CD4-positive, alpha-beta memory T cell (primary cell): ENCODE measurements around the gene DUSP8. TPM values are rescaled to one million over a fixed set of nuclear protein-coding genes. Genes with fewer than 3 reads are reported as not detected.

Source experiments
- CTCF ChIA-PET: fragments of 350-600 bp; sonication (Branson Sonifier 250); formaldehyde crosslinking; loops from one replicate; lab custom pipeline; 2021; ENCODE audit warnings: inconsistent platforms; ENCODE audit not compliant: partially characterized antibody; lab: Charles Lee
- POLR2A ChIA-PET: fragments of 350-600 bp; sonication (Branson Sonifier 250); formaldehyde crosslinking; loops from one replicate; lab custom pipeline; 2021; ENCODE audit not compliant: partially characterized antibody; lab: Charles Lee
- DNase-seq, 5 donors: peaks; one replicate each; pipeline versions ENCODE4 v3.0.0 to v3.0.0-alpha.2; 2020 to 2022; ENCODE audit warnings: mixed read lengths in 1 of 5
- H3K27ac ChIP-seq: one replicate; pipeline ENCODE4 v1.7.0; 2013; ENCODE audit warnings: low read depth, low read length
- H3K27me3 ChIP-seq: 2 replicates; pipeline ENCODE4 v1.7.0; 2013; ENCODE audit warnings: mild to moderate bottlenecking, low read length, moderate library complexity; ENCODE audit not compliant: insufficient read depth
- H3K36me3 ChIP-seq: 2 replicates; pipeline ENCODE4 v1.7.0; 2013; ENCODE audit warnings: mild to moderate bottlenecking, low read length, moderate library complexity; ENCODE audit not compliant: insufficient read depth
- H3K4me1 ChIP-seq: 2 replicates; pipeline ENCODE4 v1.7.0; 2013; ENCODE audit warnings: mild to moderate bottlenecking, low read length, moderate library complexity; ENCODE audit not compliant: insufficient read depth
- H3K4me3 ChIP-seq, 2 donors: one replicate each; pipeline ENCODE4 v1.7.0; 2013; ENCODE audit warnings: low read length in 2 of 2, mild to moderate bottlenecking in 1 of 2
- H3K9me3 ChIP-seq, 2 donors: one replicate each; pipeline ENCODE4 v1.7.0; 2013; ENCODE audit warnings: low read length in 2 of 2, control low read depth in 1 of 2; ENCODE audit not compliant: control insufficient read depth in 1 of 2
- H3K27ac Mint-ChIP-seq, 7 donors: one replicate each; pipeline ENCODE4 v1.8.0; 2020 to 2021; ENCODE audit warnings: mixed read lengths in 7 of 7, mild to moderate bottlenecking in 6 of 7, inconsistent platforms in 3 of 7, moderate library complexity in 3 of 7
- H3K27me3 Mint-ChIP-seq, 2 donors: one replicate each; pipeline ENCODE4 v1.8.0; 2020 to 2021; ENCODE audit warnings: mixed read lengths in 2 of 2
- H3K36me3 Mint-ChIP-seq, 2 donors: one replicate each; pipeline ENCODE4 v1.8.0; 2020 to 2021; ENCODE audit warnings: mixed read lengths in 2 of 2, inconsistent platforms in 1 of 2, mild to moderate bottlenecking in 1 of 2
- H3K4me1 Mint-ChIP-seq, 4 donors: one replicate each; pipeline ENCODE4 v1.8.0; 2020 to 2021; ENCODE audit warnings: mixed read lengths in 4 of 4, mild to moderate bottlenecking in 1 of 4
- H3K4me3 Mint-ChIP-seq, 8 donors: one replicate each; pipeline ENCODE4 v1.8.0; 2020 to 2021; ENCODE audit warnings: mixed read lengths in 8 of 8, mild to moderate bottlenecking in 7 of 8, moderate library complexity in 6 of 8, inconsistent platforms in 3 of 8
- H3K9me3 Mint-ChIP-seq, 8 donors: one replicate each; pipeline ENCODE4 v1.8.0; 2020 to 2021; ENCODE audit warnings: mixed read lengths in 8 of 8, mild to moderate bottlenecking in 5 of 8, inconsistent platforms in 3 of 8, moderate library complexity in 1 of 8
- intact Hi-C: fragments of 100-400 bp; cut with micrococcal nuclease; formaldehyde crosslinking; loops from one replicate; pipeline ENCODE4 v1.15.1; 2023
- polyA plus RNA-seq, 2 donors: library from polyadenylated mRNA; unstranded; fragments of 300-500 nt; fragmentation: Illumina TruSeq; gene quantifications; one replicate each; pipeline ENCODE4 v1.2.3, GENCODE V29; 2021
- total RNA-seq, 2 experiments: library from RNA; stranded (reverse); gene quantifications; one replicate each; pipeline ENCODE4 v1.2.3, GENCODE V29; 2021

DUSP8 gene
- total and polyA plus RNA-seq, 4 experiments from 2014 or later, result 1.5 to 5.8 (median 5.8) TPM; not detected in 1

DNA sequence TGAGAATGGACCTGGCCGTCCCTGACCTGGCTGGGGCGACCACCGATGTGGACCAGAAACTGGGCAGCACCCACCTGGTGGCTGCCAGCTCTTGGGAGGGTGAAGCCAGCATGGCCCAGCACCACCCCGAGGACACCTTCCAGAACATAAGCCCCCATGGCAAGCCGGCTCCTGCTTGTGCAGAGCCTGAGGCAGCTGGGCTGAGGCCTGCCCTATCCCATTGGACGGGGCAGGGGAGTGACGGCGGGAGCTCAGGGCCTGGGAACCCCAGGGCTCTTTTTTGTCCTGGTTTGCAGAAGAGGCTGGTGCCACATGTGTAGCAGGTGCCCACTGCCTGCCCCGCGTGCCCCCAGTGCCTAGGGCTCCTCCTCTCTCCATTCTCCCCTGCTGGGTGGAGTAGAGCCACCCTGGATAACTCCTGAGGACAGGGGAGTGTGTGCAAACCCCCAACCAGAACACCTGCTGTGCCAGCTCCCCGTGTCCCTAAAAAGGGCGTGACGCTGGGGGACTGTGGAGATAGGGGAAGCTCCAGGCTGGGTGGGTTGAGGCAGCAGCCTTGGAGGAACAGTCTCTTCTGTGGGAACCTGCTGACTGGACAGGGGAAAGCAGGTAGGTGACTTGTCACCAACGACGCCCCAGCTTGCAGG lies 11.9 kb downstream of the DUSP8 start:
- peak overlapping the region in 1 of 7 donors; percentile 21 for H3K27ac Mint-ChIP-seq
- H3K4me3 ChIP-seq, result no peak overlapping the region

DNA sequence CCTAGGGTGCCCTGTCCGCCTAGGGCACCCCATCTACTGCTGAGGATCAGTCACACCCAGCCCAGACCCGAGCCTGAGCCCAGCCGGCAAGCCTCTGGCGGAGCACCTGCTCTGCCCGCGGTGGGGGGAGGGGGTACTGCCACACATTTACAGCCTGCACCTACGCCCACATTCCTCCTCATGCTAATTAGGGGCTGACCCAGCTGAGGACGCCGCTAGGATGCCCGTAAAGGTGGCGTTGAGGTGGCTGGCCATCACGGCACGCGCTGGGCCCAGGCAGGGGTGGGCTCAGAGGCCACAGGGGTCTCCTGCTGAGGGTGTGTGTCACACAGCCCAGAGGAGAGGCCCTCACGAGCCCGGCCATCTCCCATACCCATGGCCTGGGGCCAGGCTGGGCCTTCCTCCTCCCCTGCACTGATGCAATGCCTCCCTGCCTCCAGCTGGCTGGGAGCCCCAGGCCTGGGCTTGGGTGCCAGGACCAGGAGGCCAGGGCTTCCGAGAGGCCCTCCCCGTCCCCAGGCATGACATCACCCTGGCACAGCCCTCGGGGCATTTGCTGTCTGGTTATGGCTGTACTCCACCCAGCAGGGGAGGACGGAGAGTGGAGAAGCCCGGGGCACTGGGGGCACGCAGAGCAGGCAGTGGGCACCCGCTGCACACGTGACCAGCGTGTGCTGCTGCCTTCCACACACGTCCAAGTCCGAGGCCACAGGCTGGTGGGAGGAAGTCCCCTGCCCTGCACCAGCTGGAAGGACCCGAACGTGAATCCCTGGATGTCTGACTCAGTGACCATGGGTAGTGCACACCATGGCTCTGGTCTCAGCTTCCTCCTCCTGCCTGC lies 12.7 kb downstream of the DUSP8 start:
- Histone ChIP-seq H3K4me1 (no peaks in the 10 kb centered on the region), H3K4me3 (no peak overlapping the region), H3K9me3 (no peaks in the 10 kb centered on the region), H3K36me3 (no peaks in the 10 kb centered on the region), H3K27ac (no peak overlapping the region), H3K27me3 (no peaks in the 10 kb centered on the region)
- no peak overlapping the region for H3K4me3 Mint-ChIP-seq
- ChIA-PET CTCF (interaction anchor here (1.0 to 1.3 kb wide), 2 partner anchors 12 to 16 kb away, joined by 4 read pairs; no protein-coding TSS in a partner anchor), POLR2A (no interaction called here)
- no peaks in the 10 kb centered on the region for H3K9me3 Mint-ChIP-seq
- H3K4me1 Mint-ChIP-seq, result peaks cover 0 to 2% (median 0%) of the 10 kb centered on the region in 4 donors
- peak overlapping the region in 2 of 7 donors; percentile 35 to 80 for H3K27ac Mint-ChIP-seq
- intact Hi-C loops, result no loop called here
- peak in 1 of 5 donors; percentile 46 for DNase-seq
- H3K36me3 Mint-ChIP-seq, result peaks cover 6 to 8% of the 10 kb centered on the region in 2 donors
- H3K27me3 Mint-ChIP-seq, result peaks cover 0 to 1% of the 10 kb centered on the region in 2 donors

More for the DNA sequence above, 11.9 kb downstream of the DUSP8 start:
- H3K27me3 Mint-ChIP-seq, result no peaks in the 10 kb centered on the region
- H3K4me1 ChIP-seq, result no peaks in the 10 kb centered on the region
- ChIA-PET CTCF (interaction anchor here (1.3 kb wide), 1 partner anchor 15 kb away, joined by 4 read pairs; no protein-coding TSS in a partner anchor), POLR2A (no interaction called here)
- peaks cover 0 to 2% (median 0%) of the 10 kb centered on the region in 4 donors for H3K4me1 Mint-ChIP-seq
- H3K9me3 Mint-ChIP-seq, result no peaks in the 10 kb centered on the region
- H3K36me3 ChIP-seq, result no peaks in the 10 kb centered on the region
- no peaks in the 10 kb centered on the region for H3K27me3 ChIP-seq
- H3K36me3 Mint-ChIP-seq, result peaks cover 6 to 8% of the 10 kb centered on the region in 2 donors
- DNase-seq, result peak in 1 of 5 donors; percentile 36
- no peak overlapping the region for H3K27ac ChIP-seq
- no peak overlapping the region for H3K4me3 Mint-ChIP-seq
- H3K9me3 ChIP-seq, result no peaks in the 10 kb centered on the region
- intact Hi-C loops, result no loop called here

DNA sequence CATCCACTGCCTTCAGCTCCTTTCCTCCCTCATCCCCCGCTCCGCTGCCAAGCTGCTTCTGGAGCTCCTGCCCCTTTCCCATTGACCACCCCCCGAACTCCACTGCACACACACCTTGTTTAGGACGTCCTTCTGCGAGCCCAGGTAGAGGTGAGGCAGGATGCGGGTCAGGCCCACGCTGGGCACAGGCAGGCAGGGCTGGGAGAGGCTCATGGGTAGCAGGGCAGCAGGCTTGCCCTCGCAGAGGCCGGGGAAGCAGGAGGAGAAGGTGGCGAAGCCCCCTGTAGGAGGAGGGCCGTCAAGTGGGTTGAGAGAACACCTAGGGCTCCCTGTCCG lies 13.3 kb downstream of the DUSP8 start:
- H3K4me3 Mint-ChIP-seq, result no peak overlapping the region
- intact Hi-C loops, result no loop called here
- no peaks in the 10 kb centered on the region for H3K9me3 ChIP-seq
- H3K27ac ChIP-seq, result no peak overlapping the region
- H3K4me1 ChIP-seq, result no peaks in the 10 kb centered on the region
- peaks cover under 1 to 1% of the 10 kb centered on the region in 2 donors for H3K27me3 Mint-ChIP-seq
- H3K27ac Mint-ChIP-seq, result peak overlapping the region in 1 of 7 donors; percentile 80
- no peak overlapping the region for H3K4me3 ChIP-seq
- CTCF ChIA-PET, result interaction anchor here (1.0 kb wide), 1 partner anchor 12 kb away, joined by 4 read pairs; no protein-coding TSS in a partner anchor
- H3K9me3 Mint-ChIP-seq, result no peaks in the 10 kb centered on the region
- peaks cover 0 to 2% (median 0%) of the 10 kb centered on the region in 4 donors for H3K4me1 Mint-ChIP-seq
- H3K36me3 Mint-ChIP-seq, result peaks cover 6 to 8% of the 10 kb centered on the region in 2 donors
- H3K36me3 ChIP-seq, result no peaks in the 10 kb centered on the region
- POLR2A ChIA-PET, result no interaction called here
- no peaks in the 10 kb centered on the region for H3K27me3 ChIP-seq
- no peak for DNase-seq

DNA sequence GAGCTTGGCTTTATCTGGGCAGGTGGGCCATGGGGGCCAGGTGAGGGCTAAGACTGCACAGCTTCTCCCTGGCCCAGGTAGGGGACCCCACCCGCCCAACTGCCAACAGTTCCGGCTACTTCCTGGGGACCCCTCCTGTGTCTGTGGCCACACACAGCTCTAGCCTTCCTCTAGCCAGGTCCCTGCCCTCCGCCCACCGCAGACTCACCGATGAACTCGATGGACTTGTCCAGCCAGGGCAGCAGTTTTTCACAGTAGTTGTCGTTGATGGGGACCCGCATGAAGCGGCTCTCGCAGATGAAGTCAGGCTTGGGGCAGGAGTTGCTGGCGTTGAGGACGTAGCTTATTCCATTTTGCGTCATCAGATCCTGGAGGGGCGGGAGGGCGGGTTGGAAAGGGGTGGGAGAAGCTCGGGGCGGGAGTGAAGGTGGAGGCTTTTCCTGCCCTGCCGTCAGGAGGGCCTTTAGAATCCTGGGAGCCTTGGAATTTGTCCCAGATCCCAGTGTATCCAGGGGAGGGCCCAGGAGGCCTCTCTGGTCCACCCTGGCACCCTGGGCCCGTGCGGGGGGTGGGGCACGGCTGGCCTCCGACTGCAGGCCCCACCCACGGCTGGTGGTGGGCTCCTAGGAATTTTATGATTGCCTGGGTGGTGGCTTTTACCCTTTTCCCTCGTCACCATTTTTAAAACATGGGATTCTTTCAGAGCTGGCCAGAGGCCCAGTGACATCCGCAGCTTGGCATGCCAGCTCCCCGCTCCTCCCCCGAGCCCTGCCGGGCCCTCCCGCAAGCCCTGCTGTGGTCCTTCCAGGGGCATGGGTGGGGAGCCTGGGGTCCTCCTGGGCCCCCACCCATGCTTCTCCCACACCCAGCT lies 13.9 kb downstream of the DUSP8 start:
- DNase-seq, result no peak
- ChIA-PET CTCF (interaction anchor here (1.0 kb wide), 1 partner anchor 11 kb away, joined by 4 read pairs; no protein-coding TSS in a partner anchor), POLR2A (no interaction called here)
- Mint-ChIP-seq H3K36me3 (peaks cover 6 to 8% of the 10 kb centered on the region in 2 donors), H3K27ac (peak overlapping the region in 1 of 7 donors; percentile 80), H3K4me3 (no peak overlapping the region), H3K9me3 (no peaks in the 10 kb centered on the region), H3K4me1 (peaks cover 0 to 2% (median 0%) of the 10 kb centered on the region in 4 donors), H3K27me3 (peaks cover 1 to 2% of the 10 kb centered on the region in 2 donors)
- H3K9me3 ChIP-seq, result no peaks in the 10 kb centered on the region
- H3K4me3 ChIP-seq, result no peak overlapping the region
- H3K36me3 ChIP-seq, result no peaks in the 10 kb centered on the region
- H3K27me3 ChIP-seq, result no peaks in the 10 kb centered on the region
- intact Hi-C loops, result no loop called here
- H3K27ac ChIP-seq, result no peak overlapping the region
- H3K4me1 ChIP-seq, result no peaks in the 10 kb centered on the region

DNA sequence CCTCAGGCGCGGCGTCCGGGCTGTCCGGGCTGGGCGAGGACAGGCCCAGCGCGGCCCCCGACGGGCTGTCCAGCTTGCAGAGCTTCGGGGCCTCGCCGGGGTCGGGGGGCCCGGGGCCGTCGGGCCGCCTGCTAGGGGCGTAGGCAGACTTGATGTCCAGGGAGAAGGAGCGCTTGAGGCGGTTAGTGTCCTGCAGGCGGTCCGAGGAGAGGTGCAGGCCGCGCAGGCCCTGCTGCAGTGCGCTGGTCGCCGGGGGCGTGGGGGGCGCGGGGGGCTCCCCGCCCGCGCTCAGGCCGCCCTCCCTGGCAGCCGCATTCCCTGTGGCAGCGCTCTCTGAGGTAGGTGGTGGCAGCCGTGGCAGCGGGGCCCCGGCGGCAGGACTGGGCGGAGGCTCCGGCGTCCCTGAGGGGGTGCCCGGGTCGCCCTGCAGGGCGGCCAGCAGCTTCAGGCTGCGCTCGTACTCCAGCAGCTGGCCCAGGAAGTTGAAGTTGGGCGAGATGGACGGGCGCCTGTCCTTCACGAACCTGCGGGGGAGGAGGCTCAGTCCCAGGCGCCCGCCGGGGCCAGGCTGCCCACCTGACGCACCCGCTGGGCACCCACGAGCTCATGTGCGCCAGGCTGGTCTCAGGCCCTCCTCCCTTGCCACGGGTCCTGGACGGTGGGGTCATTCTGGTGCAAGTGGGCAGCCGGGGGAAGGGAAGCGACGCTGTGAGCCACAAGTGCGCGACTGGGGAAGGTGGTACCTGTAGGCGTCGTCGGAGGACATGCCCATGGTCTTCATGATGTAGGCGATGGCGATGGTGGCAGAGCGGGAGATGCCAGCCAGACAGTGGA lies 14.8 kb downstream of the DUSP8 start:
- CTCF ChIA-PET, result interaction anchor here (1.6 kb wide), 1 partner anchor 11 kb away, joined by 4 read pairs; no protein-coding TSS in a partner anchor
- Histone ChIP-seq H3K36me3 (no peaks in the 10 kb centered on the region), H3K9me3 (no peaks in the 10 kb centered on the region), H3K27ac (no peak overlapping the region), H3K4me1 (no peaks in the 10 kb centered on the region), H3K4me3 (no peak overlapping the region), H3K27me3 (no peaks in the 10 kb centered on the region)
- no peak for DNase-seq
- POLR2A ChIA-PET, result no interaction called here
- Mint-ChIP-seq H3K4me3 (no peak overlapping the region), H3K9me3 (no peaks in the 10 kb centered on the region), H3K27ac (peak overlapping the region in 1 of 7 donors; percentile 80), H3K27me3 (peaks cover 1 to 5% of the 10 kb centered on the region in 2 donors), H3K4me1 (no peaks in the 10 kb centered on the region), H3K36me3 (peaks cover 5 to 6% of the 10 kb centered on the region in 2 donors)
- intact Hi-C loops, result no loop called here

DNA sequence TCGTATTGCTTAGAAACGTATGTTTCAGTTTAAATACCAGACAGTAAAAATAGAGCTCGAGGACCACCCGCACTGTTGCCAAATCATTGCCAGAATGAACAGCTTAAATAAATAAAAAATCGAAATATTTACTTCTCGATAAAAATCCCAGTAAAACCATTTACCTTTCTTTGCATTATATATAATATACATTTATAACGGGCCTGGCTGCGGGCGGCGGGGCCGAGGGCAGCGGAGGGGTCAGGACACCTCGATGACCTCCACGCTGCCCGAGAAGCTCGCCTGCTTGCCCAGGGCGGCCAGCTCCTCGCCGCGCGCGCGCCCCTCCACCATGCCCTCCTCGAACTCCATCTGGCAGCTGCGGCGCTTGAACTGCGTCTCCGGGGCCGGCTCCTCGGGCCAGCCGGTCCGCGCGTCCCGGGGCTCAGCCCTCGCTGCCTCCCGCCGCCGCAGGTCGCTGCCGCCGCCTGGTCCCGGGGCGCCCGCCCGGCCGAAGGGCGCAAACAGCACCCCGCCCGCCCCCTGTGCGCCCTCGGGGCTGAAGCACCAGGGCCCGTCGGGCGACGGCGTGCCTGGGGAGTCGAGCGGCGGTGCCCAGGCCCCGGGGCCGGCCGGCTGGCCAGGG lies 15.7 kb downstream of the DUSP8 start:
- Mint-ChIP-seq H3K4me1 (no peaks in the 10 kb centered on the region), H3K27ac (no peak overlapping the region), H3K27me3 (peaks cover 1 to 5% of the 10 kb centered on the region in 2 donors), H3K9me3 (no peaks in the 10 kb centered on the region), H3K36me3 (peaks cover 3 to 5% of the 10 kb centered on the region in 2 donors), H3K4me3 (no peak overlapping the region)
- no peak for DNase-seq
- H3K4me3 ChIP-seq, result no peak overlapping the region
- no peaks in the 10 kb centered on the region for H3K9me3 ChIP-seq
- H3K36me3 ChIP-seq, result no peaks in the 10 kb centered on the region
- no peaks in the 10 kb centered on the region for H3K4me1 ChIP-seq
- H3K27ac ChIP-seq, result no peak overlapping the region
- intact Hi-C loops, result no loop called here
- ChIA-PET POLR2A (interaction anchor here (1.3 kb wide), 1 partner anchor 33 kb away, joined by 4 read pairs; no protein-coding TSS in a partner anchor), CTCF (interaction anchor here (0.8 to 1.6 kb wide), 2 partner anchors 10 to 18 kb away, joined by 4 to 5 read pairs; no protein-coding TSS in a partner anchor)
- H3K27me3 ChIP-seq, result no peaks in the 10 kb centered on the region
